ENCODE measurements around the gene TMEM95.

The TMEM95 gene

GRCh38 chr17:7403727-7403976 lies 48.7 kb downstream of the TMEM95 start:
- intact Hi-C loops (cut with micrococcal nuclease): loop anchor here (10.0 kb wide), 1 partner anchor 49 kb away; the partner anchor contains the start of genes KCTD11 and TMEM95
- H3K27ac Mint-ChIP-seq: peak overlapping the region; percentile 92
- peaks cover 10% of the 10 kb centered on the region for H3K36me3 Mint-ChIP-seq (ENCODE audit: low read depth)
- peak overlapping the region; percentile 84 for H3K4me3 Mint-ChIP-seq
- H3K4me1 Mint-ChIP-seq (ENCODE audit: low read depth): peaks cover 7% of the 10 kb centered on the region
- H3K27me3 Mint-ChIP-seq: peaks cover 28% of the 10 kb centered on the region
- H3K9me3 Mint-ChIP-seq: no peaks in the 10 kb centered on the region

DNA sequence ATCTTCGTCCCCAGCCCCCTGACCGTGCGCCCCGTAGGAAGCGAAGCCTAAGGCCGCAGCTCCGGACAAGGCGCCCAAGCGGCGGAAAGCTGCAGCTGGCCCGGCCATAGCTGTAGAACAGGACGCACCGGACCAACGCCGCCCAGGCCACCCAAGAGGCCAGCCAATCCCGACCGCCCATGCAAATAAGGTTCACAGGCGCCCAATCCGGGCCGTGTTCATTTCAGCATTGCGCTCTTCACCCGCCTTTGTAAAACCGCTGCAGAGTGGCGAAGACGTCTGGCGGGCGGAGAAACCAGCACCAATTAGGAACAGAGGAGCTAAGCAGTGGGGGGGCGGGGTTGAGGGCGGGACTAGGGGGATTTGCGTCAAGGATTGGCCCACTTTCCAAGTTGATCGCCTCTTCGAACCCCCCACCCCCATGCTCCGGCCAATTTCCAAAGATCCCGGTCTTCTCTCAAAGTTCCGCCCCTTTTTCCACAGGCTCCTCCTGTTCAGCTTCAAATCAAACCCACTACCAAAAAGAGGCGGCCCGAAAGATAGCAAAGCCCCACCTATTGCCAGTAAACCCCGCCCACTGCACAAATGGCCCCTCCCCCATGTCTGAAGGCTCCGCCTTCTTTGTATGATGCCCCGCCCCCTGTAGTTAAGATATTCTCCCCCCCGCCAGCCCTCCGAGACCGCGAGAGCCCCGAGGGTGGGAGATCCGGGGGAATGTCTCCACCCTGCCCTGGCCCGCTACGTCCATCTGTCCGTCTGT lies 49.2 kb downstream of the TMEM95 start, which contains the start of gene TMEM256:
TSS of gene TMEM256 (minus strand) at position 121 of the 760 bp plus-strand sequence. CDS start at position 108, 13 bp downstream.
- Mint-ChIP-seq H3K27ac (peak within 1 kb of the TSS; percentile 92), H3K4me1 (ENCODE audit: low read depth) (peaks cover 7% of the 10 kb centered on the region)

DNA sequence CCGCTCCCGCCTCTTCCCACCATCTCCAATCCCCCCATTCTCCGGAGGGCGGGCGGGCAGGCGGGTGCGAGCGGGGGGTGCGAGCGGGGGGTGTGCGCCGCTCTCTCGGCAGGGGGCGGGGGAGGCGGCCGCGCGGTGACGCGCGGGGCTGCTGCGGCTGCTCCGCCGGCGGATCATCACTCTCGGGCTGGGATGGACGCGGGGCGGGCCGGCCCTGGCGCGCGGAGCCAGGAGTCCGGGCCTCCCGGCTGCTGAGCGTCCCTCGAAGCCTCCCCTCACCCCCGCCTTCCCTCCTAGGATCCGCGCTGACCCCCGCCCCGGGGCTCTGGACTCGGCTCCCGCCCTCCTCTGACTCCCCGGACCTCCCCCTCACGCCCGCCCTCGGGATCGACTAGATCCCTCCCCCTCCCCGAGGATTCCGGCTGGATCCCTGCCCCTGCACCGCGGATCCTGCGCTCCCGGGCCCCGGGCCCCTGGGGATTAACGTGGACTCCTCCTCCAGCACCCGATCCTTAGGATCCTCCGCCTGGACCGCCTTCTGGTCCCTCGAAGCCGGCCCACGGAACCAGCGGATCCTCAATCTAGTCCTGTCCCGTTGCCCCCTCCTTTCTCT lies 49.9 kb downstream of the TMEM95 start:
- no peaks in the 10 kb centered on the region for H3K9me3 Mint-ChIP-seq
- intact Hi-C loops (cut with micrococcal nuclease): loop anchor here (1.0 to 10.0 kb wide), 3 partner anchors 11 to 50 kb away; partner anchors contain the start of genes KCTD11, PLSCR3, TMEM102 and TMEM95
- H3K36me3 Mint-ChIP-seq (ENCODE audit: low read depth): peaks cover 10% of the 10 kb centered on the region
- peaks cover 7% of the 10 kb centered on the region for H3K4me1 Mint-ChIP-seq (ENCODE audit: low read depth)
- peak overlapping the region; percentile 84 for H3K4me3 Mint-ChIP-seq
- H3K27ac Mint-ChIP-seq: peak overlapping the region; percentile 92
- H3K27me3 Mint-ChIP-seq: peaks cover 39% of the 10 kb centered on the region

More for the DNA sequence above, 49.2 kb downstream of the TMEM95 start, which contains the start of gene TMEM256:
- no peaks in the 10 kb centered on the region for H3K9me3 Mint-ChIP-seq
- H3K36me3 Mint-ChIP-seq (ENCODE audit: low read depth): peaks cover 10% of the 10 kb centered on the region
- H3K4me3 Mint-ChIP-seq: peak within 1 kb of the TSS; percentile 84
- peaks cover 32% of the 10 kb centered on the region for H3K27me3 Mint-ChIP-seq
- intact Hi-C loops (cut with micrococcal nuclease): loop anchor here (1.0 to 10.0 kb wide), 3 partner anchors 10 to 49 kb away; partner anchors contain the start of genes KCTD11, PLSCR3, TMEM102 and TMEM95

DNA sequence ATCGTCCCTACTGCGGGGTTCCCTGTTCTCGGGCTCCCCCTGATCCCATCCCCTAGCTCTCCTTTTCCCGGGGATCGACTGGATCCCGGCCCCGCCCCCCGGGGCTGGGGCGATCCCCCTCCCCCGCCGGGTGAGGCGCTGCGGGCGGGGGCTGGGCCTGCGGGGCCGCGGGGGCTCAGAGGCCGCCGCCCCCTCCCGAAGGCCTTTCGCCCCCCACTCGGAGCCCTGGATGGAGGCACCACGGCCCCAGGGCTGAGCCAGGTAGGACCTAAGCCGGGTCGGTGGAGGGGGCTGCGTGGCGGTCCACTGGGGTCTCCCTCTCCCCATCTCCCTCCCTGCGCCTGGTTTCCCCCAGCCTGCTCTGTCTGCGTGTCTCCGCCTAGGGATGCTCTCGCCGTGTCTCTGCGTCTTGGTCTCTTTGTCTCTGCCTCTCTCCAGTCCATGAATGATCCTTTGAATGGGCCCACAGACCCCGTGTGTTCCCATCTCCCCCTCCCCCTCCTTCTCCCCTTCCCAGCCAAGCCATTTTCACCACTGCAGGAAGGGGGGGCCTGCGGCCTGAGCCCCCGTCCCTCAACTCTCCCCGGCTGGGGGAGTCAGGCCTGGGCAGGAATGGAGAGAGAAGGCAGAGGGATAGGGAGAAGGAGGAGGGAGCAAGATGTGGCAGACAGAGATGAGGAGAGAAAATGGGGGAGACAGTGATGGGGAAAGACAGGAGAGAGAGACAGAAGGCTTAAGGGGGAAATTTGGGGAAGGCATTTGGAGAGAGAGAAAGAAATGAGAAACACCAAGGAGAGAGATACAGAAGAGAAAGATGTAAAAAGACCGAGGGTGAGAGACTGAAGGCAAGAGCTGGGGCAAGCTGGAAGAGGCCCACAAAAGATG lies 50.6 kb downstream of the TMEM95 start:
- intact Hi-C loops (cut with micrococcal nuclease): loop anchor here (10.0 kb wide), 1 partner anchor 51 kb away; the partner anchor contains the start of genes KCTD11 and TMEM95
- H3K27me3 Mint-ChIP-seq: peaks cover 45% of the 10 kb centered on the region
- H3K9me3 Mint-ChIP-seq: no peaks in the 10 kb centered on the region
- peaks cover 10% of the 10 kb centered on the region for H3K36me3 Mint-ChIP-seq (ENCODE audit: low read depth)
- H3K4me1 Mint-ChIP-seq (ENCODE audit: low read depth): peaks cover 7% of the 10 kb centered on the region
- H3K27ac Mint-ChIP-seq: peak overlapping the region; percentile 92
- peak overlapping the region; percentile 84 for H3K4me3 Mint-ChIP-seq

GRCh38 chr17:7406235-7406825 lies 51.4 kb downstream of the TMEM95 start:
- intact Hi-C loops (cut with micrococcal nuclease): loop anchor here (10.0 kb wide), 1 partner anchor 52 kb away; the partner anchor contains the start of genes KCTD11 and TMEM95
- H3K36me3 Mint-ChIP-seq (ENCODE audit: low read depth): peaks cover 6% of the 10 kb centered on the region
- H3K27me3 Mint-ChIP-seq: peaks cover 51% of the 10 kb centered on the region
- peaks cover 7% of the 10 kb centered on the region for H3K4me1 Mint-ChIP-seq (ENCODE audit: low read depth)
- no peak overlapping the region for H3K4me3 Mint-ChIP-seq
- no peak overlapping the region for H3K27ac Mint-ChIP-seq
- no peaks in the 10 kb centered on the region for H3K9me3 Mint-ChIP-seq

Data from dendritic cell treated with granulocyte-macrophage colony-stimulating factor and Interleukin-4, amounts not matched to agents 40 ng/mL and 50 ng/mL, for 4 days (primary cell).